HG03571 (cell line): ENCODE measurements around the gene CISTR.
"Not testable (repeated sequence)": the region's sequence is repeated elsewhere in the genome, so short reads cannot be mapped to it uniquely, and the experiment has no call there.

Source experiments
- ATAC-seq: cut with Tn5 transposase; IDR thresholded peaks from one replicate; pipeline ENCODE4 v1.9.1; 2021; ENCODE audit not compliant: unreplicated experiment

CISTR gene

GRCh38 chr12:53720946-53721345 lies 30.8 kb downstream of the CISTR start:
- no peak for ATAC-seq

GRCh38 chr12:53719649-53720048 lies 32.1 kb downstream of the CISTR start:
- no peak for ATAC-seq

GRCh38 chr12:53718567-53718966 lies 33.2 kb downstream of the CISTR start:
- ATAC-seq, result not testable (repeated sequence)

GRCh38 chr12:53717319-53717718 lies 34.5 kb downstream of the CISTR start:
- no peak for ATAC-seq

GRCh38 chr12:53714004-53714403 lies 37.8 kb downstream of the CISTR start:
- ATAC-seq, result no peak

GRCh38 chr12:53713516-53713915 lies 38.3 kb downstream of the CISTR start:
- ATAC-seq, result no peak

GRCh38 chr12:53712059-53712643 lies 39.6 kb downstream of the CISTR start:
- ATAC-seq, result no peak

GRCh38 chr12:53710091-53710490 lies 41.7 kb downstream of the CISTR start:
- ATAC-seq, result no peak

- no peak for ATAC-seq
These were observed 42.1 kb downstream of the CISTR start for GRCh38 chr12:53709671-53710070.

- no peak for ATAC-seq
These were observed 45.7 kb downstream of the CISTR start for GRCh38 chr12:53706080-53706479.

- no peak for ATAC-seq
These were observed 48.0 kb downstream of the CISTR start for GRCh38 chr12:53703756-53704155.

GRCh38 chr12:53701518-53702264 lies 50.1 kb downstream of the CISTR start:
- peak; percentile 57 for ATAC-seq

GRCh38 chr12:53700567-53700966 lies 51.2 kb downstream of the CISTR start:
- no peak for ATAC-seq

GRCh38 chr12:53699678-53700025 lies 52.1 kb downstream of the CISTR start:
- no peak for ATAC-seq

GRCh38 chr12:53698948-53699677 lies 52.7 kb downstream of the CISTR start:
- no peak for ATAC-seq

- no peak for ATAC-seq
These were observed 55.0 kb downstream of the CISTR start for GRCh38 chr12:53696655-53697331.
